Right ventricle myocardium inferior (tissue), 1 donor: ENCODE data around the gene ACSM2B. TPM values are rescaled to one million over a fixed set of nuclear protein-coding genes. Genes with fewer than 3 reads are reported as not detected.
A peak's percentile ranks its signal among the peaks of the same experiment; 100 is the strongest.
"Not testable (repeated sequence)": the region's sequence is repeated elsewhere in the genome, so short reads cannot be mapped to it uniquely, and the experiment has no call there.

ENCODE experiments used
- ATAC-seq: fragments of 200-7000 bp; cut with Tn5 transposase; one replicate; pipeline ENCODE4 v1.9.1; 2020; ENCODE audit warnings: mild to moderate bottlenecking, moderate library complexity
- DNase-seq: peaks from one replicate; pipeline ENCODE4 v3.0.0; 2021; ENCODE audit errors: missing footprints
- intact Hi-C: fragments of 100-400 bp; cut with DNase I; formaldehyde crosslinking; loops from one replicate; pipeline ENCODE4 v1.11.0; 2022
- long read RNA-seq: library from polyadenylated mRNA; unstranded; transcript quantifications from one replicate; pipeline ENCODE4 v2.0.0, GENCODE V29; 2021
- total RNA-seq: library from RNA; stranded (reverse); fragmentation: NEBNext Ultra II Directional; extraction: Animal tissue kit (Norgen Biotek cat#: 25700); gene quantifications from one replicate; pipeline ENCODE4 v1.2.1, GENCODE V29; 2021
- donor health status: DM: no; HTN: yes; CAD: no; lungs with severe emphysema.

The ACSM2B gene, protein sequence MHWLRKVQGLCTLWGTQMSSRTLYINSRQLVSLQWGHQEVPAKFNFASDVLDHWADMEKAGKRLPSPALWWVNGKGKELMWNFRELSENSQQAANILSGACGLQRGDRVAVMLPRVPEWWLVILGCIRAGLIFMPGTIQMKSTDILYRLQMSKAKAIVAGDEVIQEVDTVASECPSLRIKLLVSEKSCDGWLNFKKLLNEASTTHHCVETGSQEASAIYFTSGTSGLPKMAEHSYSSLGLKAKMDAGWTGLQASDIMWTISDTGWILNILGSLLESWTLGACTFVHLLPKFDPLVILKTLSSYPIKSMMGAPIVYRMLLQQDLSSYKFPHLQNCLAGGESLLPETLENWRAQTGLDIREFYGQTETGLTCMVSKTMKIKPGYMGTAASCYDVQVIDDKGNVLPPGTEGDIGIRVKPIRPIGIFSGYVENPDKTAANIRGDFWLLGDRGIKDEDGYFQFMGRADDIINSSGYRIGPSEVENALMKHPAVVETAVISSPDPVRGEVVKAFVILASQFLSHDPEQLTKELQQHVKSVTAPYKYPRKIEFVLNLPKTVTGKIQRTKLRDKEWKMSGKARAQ
- not detected for total RNA-seq
- long read RNA-seq = 0 reads

GRCh38 chr16:20576145-20576544 lies at the start of gene ACSM2B:
Gene ACSM2B (minus strand): TSS chr16:20576367. CDS start chr16:20564845, 11,522 bp downstream.
- DNase-seq, intact Hi-C loops, ATAC-seq: not testable (repeated sequence)

DNA sequence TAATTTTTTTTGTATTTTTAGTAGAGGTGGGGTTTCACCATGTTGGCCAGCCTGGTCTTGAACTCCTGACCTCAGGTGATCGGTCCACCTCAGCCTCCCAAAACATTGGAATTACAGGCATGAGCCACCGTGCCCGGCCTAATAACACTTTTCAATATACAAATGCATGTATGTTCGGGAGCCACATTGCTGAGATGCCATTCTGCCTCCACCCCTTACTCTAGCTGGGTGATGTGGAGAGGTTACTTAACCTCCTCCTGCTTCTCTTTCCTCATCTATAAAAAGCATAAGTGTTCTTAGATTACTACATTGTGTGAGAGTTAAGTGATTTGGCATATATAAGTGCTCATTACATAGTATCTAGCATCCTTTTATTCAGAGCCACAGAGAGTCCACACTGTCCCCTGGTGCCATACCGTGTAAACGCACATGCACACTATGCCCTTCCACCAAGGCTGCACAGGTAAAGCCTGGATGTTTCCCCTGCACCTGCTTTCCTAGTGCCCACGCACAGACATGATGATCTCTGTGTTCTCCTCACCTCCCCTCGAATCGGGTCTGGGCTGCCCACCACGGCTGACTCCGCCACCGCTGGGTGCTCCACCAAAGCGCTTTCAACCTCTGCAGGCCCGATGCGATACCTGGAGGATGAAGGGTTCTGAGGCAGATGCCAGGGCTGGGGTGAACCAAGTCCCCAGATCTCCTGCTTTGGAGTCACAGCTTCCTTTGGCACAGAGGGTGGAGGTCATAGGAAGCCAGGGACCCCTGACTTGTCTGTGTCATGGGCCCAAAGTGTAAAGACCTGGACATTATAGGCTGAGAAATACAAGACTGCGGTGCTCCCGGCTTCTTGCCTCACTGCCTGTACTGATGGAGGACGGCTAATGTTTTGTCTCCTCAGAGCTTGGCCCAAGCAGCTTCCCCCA lies 49.0 kb upstream of the ACSM2B start:
- DNase-seq (no peak), ATAC-seq (no peak)
- intact Hi-C loops = no loop called here

GRCh38 chr16:20624205-20624604 lies 48.0 kb upstream of the ACSM2B start:
- intact Hi-C loops = no loop called here
- ATAC-seq = no peak
- no peak for DNase-seq

- no peak for ATAC-seq
- intact Hi-C loops = no loop called here
- no peak for DNase-seq
Measured at GRCh38 chr16:20622498-20622870, 46.3 kb upstream of the ACSM2B start.

DNA sequence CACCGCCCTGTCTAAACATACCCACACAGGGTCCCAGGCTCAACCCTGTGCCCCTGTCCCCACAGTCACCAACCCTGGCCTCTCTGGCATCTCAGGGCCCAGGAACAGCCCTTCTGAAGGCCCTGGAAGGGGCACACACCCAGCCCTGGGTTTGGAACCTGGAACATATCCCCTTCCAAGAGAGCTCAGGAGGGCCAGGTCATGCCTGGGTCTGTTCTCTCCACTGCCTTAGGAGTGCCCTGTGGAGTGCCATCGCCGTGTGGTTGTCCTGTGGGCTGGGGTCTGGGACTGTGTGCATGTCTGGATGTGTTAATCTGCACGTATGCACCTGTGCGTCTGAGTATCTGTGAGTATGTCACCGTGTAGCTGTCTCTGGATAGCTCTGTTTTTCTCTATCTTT lies 45.2 kb upstream of the ACSM2B start:
- no peak for ATAC-seq
- no peak for DNase-seq
- intact Hi-C loops = no loop called here

GRCh38 chr16:20620770-20621169 lies 44.6 kb upstream of the ACSM2B start:
- ATAC-seq (no peak), DNase-seq (no peak)
- intact Hi-C loops = no loop called here

DNA sequence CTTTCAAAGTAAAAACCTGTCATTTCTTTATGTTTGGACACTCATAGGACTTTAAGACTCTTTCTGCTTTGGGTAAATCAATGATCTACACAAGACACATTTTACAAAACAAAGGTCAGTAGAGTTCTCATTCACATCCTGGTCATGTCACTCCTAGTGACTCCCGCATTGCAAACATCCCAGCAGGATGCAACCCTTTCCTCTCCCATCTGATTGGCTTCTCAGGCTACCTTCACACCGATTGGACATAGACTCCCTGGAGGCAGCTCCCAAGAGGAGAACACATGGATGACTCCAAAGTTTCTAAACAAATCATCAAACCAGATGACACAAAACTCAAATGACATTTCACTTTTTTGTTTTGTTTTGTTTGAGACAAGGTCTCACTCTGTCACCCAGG lies 43.8 kb upstream of the ACSM2B start:
- intact Hi-C loops = no loop called here
- ATAC-seq (no peak), DNase-seq (no peak)

- no peak for ATAC-seq
- intact Hi-C loops = no loop called here
- no peak for DNase-seq
Measured at GRCh38 chr16:20617271-20617670, 41.1 kb upstream of the ACSM2B start.

DNA sequence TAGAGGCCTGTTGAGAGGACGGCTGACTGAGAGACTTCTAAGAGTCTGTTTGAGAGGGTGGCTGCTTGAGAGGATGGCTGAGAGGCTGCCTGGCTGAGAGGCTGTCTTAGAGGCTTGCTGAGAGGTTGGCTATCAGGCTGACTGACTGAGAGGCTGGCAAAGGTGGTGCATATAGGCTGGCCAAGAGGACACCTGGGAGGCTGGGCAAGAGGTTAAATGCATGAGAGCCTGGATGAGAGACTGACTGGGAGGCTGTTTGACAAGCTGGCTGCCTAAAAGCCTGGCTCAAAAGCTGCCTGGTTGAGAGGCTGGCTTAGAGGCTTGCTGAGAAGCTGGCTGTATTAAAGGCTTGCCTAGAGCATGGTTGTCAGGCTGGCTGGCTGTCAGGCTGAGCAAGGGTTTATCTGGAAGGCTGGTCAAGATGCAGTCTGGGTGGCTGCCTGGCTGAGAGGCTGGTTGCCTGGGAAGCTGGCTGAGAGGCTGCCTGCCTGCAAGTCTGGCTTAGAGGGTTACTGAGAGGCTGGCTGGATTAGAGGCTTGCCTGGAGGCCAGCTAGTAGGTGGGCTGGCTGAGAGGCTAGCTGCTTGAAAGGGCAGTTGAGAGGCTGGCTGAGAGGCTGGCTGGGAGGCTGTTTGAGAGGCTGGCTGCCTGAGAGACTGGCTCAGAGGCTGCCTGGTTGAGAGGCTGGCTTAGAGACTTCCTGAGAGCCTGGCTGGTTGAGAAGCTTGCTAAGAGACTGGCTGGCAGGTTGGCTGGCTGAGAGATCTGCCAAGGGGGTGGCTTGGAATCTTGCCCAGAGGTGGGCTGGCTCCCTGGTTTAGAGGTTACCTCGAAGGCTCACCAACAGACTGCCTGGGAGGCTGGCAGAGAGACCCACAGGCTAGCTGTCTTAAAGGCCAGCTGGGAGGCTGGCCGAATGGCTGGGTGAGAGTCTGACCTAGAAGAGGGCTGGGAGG lies 38.3 kb upstream of the ACSM2B start:
- no peak for DNase-seq
- ATAC-seq = no peak
- intact Hi-C loops = no loop called here

- DNase-seq = no peak
- intact Hi-C loops = no loop called here
- ATAC-seq = no peak
Measured at GRCh38 chr16:20613481-20614185, 37.5 kb upstream of the ACSM2B start.

- intact Hi-C loops = no loop called here
- DNase-seq = peak; percentile 82
- peak; percentile 40 for ATAC-seq
Measured at GRCh38 chr16:20612551-20613480, 36.6 kb upstream of the ACSM2B start.

GRCh38 chr16:20611975-20612481 lies 35.9 kb upstream of the ACSM2B start:
- ATAC-seq = peak; percentile 85
- peak; percentile 87 for DNase-seq
- intact Hi-C loops = no loop called here

DNA sequence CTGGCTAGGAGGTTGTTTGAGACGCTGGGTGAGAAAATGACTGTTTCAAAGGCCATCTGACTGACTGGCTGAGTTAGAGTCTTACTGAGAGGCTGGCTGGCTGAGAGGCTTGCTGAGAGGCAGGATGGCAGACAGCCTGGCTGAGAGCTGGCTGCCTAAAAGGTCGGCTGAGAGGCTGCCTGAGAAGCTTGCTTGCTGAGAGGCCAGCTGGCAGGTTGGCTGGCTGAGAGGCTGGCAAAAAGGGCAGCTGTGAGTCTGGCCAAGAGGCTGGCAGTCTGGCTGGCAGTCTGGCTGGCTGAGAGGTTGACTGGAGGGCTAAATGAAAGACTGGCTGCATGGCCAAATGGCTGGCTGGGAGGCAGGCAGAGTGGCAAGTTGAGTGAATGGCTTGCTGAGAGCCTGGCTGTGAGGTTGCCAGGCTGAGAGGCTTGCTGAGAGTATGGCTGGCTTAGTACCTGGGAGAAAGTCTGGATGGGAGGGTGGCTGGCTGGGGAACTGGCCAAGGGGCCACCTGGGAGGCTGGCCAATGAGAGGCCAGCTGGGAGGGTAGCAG lies 35.3 kb upstream of the ACSM2B start:
- DNase-seq (peak; percentile 74), ATAC-seq (peak; percentile 31)
- intact Hi-C loops = no loop called here

- ATAC-seq (peak; percentile 64), DNase-seq (peak; percentile 59)
- intact Hi-C loops = no loop called here
Measured at GRCh38 chr16:20610892-20611349, 34.8 kb upstream of the ACSM2B start.

DNA sequence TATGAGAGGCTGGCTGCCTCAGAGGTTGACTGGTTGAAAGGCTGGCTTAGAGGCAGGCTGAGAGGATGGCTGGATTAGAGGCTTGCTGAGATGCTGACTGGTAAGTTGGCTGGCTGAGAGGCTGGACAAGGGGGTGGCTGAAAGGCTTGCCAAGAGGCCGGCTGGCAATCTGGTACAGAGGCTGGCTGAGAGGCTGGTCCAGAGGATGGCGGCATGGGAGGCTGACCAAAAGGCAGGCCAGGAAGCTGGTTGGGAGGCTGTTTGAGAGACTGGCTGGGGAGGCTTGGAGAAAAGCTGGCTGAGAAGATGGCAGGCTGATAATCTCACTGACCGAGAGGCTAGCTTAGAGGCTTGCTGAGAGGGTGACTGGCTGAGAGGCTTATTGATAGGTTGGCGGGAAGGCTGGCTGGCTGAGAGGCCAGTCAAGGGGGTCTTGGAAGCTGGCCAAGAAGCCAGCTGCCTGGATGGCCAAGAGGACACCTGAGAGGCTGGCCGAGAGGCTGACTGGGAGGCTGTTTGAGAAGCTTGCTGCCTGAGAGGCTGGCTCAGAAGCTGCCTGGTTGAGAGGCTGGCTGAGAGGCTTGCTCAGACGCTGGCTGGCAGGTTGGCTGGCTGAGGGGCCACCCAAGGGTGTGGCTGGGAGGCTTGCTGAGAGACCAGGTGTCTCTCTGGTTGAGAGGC lies 34.2 kb upstream of the ACSM2B start:
- no peak for DNase-seq
- ATAC-seq = no peak
- intact Hi-C loops = no loop called here

- DNase-seq, intact Hi-C loops, ATAC-seq: not testable (repeated sequence)
Measured at GRCh38 chr16:20602205-20602604, 26.0 kb upstream of the ACSM2B start.
